SK-MEL-5 (cell line): ENCODE measurements around the gene PSME3IP1. TPM values are rescaled to one million over a fixed set of nuclear protein-coding genes. Genes with fewer than 3 reads are reported as not detected.

Experiments used
- DNase-seq: peaks from one replicate; pipeline ENCODE4 v3.0.0-alpha.2; 2016; ENCODE audit warnings: low read depth, low spot score
- in situ Hi-C: cut with HindIII; loops from 2 replicates; pipeline ENCODE4 v1.10.0; 2016; ENCODE audit warnings: low sequenced_read_pairs, high pct_unique_total_duplicates, low pct_unique_long_range_greater_than_20kb
- total RNA-seq: library from RNA; depleted of rRNA; stranded (reverse); fragments of >200 nt; shearing (Covaris generic); gene quantifications from 2 replicates; pipeline ENCODE4 v1.2.3, GENCODE V29; 2014

The PSME3IP1 gene
- total RNA-seq, 1 experiment from 2014 or later: 71.2 TPM

GRCh38 chr16:57153841-57154240, 32.0 kb downstream of the PSME3IP1 start:
- in situ Hi-C loops: no loop called here
- DNase-seq: no peak

- in situ Hi-C loops: no loop called here
- no peak for DNase-seq
These were observed 33.4 kb downstream of the PSME3IP1 start for GRCh38 chr16:57152096-57153093.

GRCh38 chr16:57151369-57151768, 34.5 kb downstream of the PSME3IP1 start:
- in situ Hi-C loops: no loop called here
- no peak for DNase-seq

- in situ Hi-C loops: no loop called here
- no peak for DNase-seq
These were observed 35.0 kb downstream of the PSME3IP1 start for GRCh38 chr16:57150682-57151330.

GRCh38 chr16:57149391-57149790, 36.4 kb downstream of the PSME3IP1 start:
- DNase-seq: no peak
- in situ Hi-C loops: no loop called here

- in situ Hi-C loops: no loop called here
- DNase-seq: no peak
These were observed 37.4 kb downstream of the PSME3IP1 start for GRCh38 chr16:57148481-57148880.

- in situ Hi-C loops: no loop called here
- DNase-seq: no peak
These were observed 38.2 kb downstream of the PSME3IP1 start for GRCh38 chr16:57147381-57148221.

- DNase-seq: peak; percentile 23
- in situ Hi-C loops: no loop called here
These were observed 39.1 kb downstream of the PSME3IP1 start for GRCh38 chr16:57146735-57147134.

GRCh38 chr16:57146040-57146647, 39.7 kb downstream of the PSME3IP1 start:
- in situ Hi-C loops: no loop called here
- DNase-seq: no peak

- in situ Hi-C loops: no loop called here
- no peak for DNase-seq
These were observed 40.5 kb downstream of the PSME3IP1 start for GRCh38 chr16:57145046-57146021.

GRCh38 chr16:57144027-57144426, 41.8 kb downstream of the PSME3IP1 start:
- DNase-seq: no peak
- in situ Hi-C loops: no loop called here

GRCh38 chr16:57143149-57143921, 42.5 kb downstream of the PSME3IP1 start:
- DNase-seq: no peak
- in situ Hi-C loops: no loop called here

- no peak for DNase-seq
- in situ Hi-C loops: no loop called here
These were observed 43.8 kb downstream of the PSME3IP1 start for GRCh38 chr16:57141822-57142631.

- in situ Hi-C loops: no loop called here
These were observed 44.7 kb downstream of the PSME3IP1 start for GRCh38 chr16:57140931-57141668.

More at GRCh38 chr16:57140931-57141668, 44.7 kb downstream of the PSME3IP1 start:
- DNase-seq: no peak
